GM21360 (cell line): ENCODE measurements around the gene MGAM2.

Experiments
- ATAC-seq: cut with Tn5 transposase; IDR thresholded peaks from one replicate; pipeline ENCODE4 v1.9.1; 2021; ENCODE audit warnings: mild to moderate bottlenecking, moderate library complexity; ENCODE audit not compliant: unreplicated experiment

Gene MGAM2

DNA sequence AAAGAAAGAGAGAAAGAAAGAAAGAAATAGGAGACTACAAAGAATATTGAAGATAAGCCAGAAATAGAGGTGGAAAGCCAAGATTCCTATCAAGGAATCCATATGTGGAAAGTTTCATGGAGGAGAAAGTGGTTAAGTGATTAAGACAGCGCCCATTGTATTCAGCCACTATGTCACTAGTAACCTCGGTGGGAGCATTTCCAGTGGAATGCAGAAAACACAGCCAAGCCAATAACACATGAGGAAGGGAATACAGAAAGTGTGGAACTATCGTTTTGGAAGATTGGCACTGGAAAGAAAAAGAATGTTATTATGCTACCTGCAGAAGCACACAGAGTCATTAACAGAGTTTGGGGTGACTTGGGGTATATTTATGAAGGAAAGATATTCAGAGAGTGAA, 2.7 kb downstream of the MGAM2 start:
- no peak for ATAC-seq

GRCh38 chr7:142120524-142120923, 9.0 kb downstream of the MGAM2 start:
- ATAC-seq = no peak

DNA sequence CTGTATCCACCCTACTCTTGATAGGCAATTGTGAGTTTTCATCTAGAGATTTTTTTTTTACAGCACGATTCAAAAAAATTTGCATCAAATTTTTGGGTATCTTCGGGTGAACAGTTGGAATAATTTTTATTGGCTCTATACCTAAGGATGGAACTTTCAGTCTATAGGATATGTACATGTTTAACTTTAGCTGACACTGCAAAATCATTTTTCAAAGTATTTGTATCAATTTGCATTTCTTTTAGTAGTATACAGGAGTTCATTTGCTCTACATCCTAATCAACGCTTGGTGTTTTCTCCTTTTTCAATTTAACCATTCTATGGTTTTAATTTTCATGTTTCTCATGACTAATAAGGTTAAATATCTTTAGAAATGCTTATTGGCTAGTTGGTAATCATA, 11.7 kb downstream of the MGAM2 start:
- no peak for ATAC-seq

DNA sequence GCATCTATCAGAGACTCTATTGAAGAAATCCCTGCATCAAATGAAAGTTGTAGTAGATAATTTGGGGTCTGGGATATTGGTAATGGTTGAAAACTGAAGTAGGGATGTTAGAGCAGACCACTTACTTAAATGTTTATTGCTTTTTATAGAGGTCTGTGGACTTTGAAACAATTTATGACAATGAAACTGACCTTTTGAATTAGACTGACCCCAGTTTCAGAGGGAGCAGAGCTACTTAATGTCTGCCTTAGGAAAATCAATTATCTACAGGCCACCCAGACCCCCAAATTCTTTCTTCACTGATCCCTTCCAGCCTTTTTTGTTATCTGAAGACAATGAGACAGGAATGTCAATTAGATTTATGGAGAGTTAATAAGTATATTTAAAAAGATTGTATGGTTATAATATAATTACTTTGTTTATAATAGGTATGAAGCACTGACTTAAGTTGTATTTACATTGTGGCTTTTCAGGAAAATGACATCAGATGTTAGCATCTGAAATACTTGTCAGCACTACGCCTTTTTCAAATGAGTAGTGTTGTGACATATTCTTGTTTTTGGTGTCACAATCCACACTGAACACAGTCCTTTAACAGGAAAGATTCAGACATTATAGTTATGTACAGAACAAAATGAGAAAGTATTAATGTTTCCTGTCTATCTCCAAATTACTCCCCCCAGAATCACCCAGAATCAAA, 13.9 kb downstream of the MGAM2 start:
- no peak for ATAC-seq

DNA sequence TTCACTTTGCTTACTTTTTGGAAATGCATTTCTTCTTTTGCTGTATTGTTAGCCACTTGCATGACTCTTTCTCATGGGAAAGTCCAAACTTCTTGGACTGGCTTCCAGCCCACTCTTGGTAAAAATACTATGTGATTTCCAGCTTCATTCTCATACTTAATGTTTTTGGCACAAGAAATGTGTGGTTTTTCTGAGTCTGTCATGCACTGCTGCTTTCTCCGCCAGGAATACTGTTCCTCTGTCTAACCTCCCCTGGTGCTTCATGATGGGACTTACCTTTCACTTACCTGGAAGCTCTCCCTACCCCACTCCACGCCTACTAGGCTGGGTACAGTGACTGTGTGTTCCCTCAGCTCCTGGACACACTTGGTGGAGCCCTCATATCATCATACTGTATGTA, 18.7 kb downstream of the MGAM2 start:
- ATAC-seq = no peak

DNA sequence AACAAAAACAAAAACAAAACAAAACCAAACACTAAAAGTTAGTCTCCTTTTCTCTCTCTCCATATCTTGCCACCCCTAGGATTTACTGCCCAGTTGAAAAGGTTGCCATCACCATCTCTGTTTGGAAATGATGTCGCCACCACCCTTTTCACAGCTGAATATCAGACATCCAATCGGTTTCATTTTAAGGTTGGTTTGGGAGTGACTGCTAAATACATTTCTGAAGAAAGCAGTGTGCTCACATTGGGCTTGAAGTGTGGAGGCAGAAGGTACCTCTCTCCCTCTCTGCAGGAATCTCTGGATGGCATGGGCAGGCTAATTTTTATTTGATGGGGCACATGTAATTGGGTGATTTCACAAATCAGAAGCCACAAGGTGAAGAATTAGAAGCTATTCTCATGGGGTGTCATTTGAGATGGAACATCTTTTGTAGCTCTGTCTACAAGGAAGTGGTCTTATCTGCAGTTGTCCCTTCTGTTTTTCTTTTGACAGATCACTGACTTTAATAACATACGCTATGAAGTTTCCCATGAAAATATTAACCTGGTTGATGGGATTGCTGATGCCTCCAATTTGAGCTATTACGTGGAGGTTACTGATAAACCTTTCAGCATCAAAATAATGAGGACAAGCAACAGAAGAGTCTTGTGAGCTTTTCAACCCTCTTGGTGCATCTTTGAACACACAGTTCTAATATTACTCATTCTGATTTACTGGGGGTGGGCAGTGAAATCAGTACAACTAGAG, 20.1 kb downstream of the MGAM2 start:
- no peak for ATAC-seq

- no peak for ATAC-seq
Measured at GRCh38 chr7:142133731-142134148, 22.2 kb downstream of the MGAM2 start.

GRCh38 chr7:142134909-142135308, 23.4 kb downstream of the MGAM2 start:
- ATAC-seq = no peak

DNA sequence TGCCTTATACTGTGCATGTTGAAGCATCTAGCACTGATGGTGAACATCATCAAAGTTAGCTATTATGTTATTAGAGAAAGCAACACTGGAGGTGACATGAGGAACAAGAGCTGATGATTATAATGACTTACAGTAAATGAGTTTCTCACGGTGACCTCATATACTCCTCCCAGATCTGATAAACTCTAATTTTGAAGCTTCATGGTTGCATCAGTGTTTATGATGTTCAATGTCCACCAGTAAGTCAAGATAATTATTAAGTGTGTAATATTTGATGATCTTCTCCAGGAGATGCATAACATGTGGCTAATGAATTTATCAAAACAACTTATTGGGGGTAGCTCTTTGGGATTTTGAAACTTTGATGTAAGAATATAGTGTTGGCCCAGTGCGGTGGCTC, 27.5 kb downstream of the MGAM2 start:
- ATAC-seq = no peak

- ATAC-seq = no peak
Measured at GRCh38 chr7:142139597-142140400, 28.3 kb downstream of the MGAM2 start.

- no peak for ATAC-seq
Measured at GRCh38 chr7:142140401-142140959, 29.0 kb downstream of the MGAM2 start.

GRCh38 chr7:142142702-142143101, 31.2 kb downstream of the MGAM2 start:
- ATAC-seq = no peak

GRCh38 chr7:142146124-142146523, 34.6 kb downstream of the MGAM2 start:
- ATAC-seq = no peak

GRCh38 chr7:142150356-142150755, 38.8 kb downstream of the MGAM2 start:
- ATAC-seq = no peak

DNA sequence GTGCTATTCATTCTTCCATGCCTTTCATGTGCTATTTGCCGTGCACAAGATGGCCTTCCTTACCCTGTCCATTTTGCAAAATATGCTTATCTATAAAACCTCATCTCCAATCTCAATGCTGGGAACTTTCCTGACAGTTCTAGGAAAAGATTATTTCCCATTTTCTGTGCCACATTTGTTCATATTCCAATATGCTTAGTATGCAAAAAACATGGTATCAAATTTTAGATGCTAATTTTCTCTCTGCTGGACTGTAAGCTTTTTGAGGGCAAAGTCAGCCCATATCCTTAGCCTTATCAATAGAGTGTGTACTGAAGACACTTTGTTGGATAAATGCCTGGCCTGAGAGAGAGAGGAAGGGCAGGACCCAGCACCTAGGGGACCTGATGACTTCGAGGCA, 39.4 kb downstream of the MGAM2 start:
- no peak for ATAC-seq

DNA sequence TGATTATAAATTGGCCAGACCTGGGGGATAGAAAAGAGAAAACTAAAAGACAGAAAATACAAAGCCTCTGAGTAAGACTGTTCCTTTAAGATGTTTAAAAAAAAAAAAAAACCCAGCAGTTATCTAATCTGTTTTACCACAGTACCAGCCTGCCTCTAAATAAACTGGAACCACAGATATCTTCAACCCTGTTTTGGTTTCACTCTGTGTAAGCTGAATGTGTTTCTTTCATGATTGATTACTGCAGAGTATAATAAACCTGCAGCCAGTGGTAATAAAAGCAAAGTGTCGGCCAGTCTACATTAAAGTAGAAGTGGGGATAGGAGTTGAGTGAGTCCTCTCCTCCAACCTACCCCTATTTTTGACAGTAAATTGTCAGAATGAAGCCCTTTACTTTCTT, 40.6 kb downstream of the MGAM2 start:
- ATAC-seq = peak; percentile 50

- no peak for ATAC-seq
Measured at GRCh38 chr7:142153400-142153799, 41.9 kb downstream of the MGAM2 start.

DNA sequence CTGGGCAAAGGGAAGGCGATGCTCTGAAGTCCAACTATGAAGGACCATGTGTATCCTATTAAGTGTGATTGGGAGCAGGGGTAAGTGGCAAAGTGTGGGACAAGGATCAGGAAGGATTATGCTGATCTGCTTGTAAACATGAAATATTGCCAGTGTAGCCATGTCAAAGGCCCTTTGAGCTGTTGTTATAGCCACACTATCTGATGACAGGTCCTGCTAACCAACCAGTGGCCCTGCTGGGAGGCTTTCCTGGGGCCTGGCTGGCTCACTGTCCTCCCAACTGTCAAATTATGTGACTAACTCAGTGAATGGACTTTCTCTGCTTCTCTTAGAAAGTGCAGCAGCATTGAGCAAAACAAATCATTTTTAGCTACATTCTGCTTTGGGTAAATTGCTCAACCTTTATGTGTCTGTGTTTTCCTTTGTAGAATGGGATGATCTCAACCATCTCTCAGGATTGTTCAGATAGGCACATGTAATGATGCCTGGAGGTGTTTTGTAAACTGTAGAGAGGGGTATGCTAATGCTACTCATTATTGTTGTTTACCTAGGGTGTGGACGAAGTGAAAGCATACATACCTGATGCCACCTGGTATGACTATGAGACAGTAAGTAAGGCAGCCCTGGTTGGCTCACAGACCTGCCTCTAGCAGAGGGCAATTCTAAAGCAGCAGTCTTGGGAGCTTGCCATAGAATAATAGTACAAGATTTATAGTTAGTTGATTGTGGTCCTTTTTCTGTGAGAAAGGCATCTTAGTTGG, 47.4 kb downstream of the MGAM2 start:
- no peak for ATAC-seq

GRCh38 chr7:142161921-142162320, 50.4 kb downstream of the MGAM2 start:
- no peak for ATAC-seq

DNA sequence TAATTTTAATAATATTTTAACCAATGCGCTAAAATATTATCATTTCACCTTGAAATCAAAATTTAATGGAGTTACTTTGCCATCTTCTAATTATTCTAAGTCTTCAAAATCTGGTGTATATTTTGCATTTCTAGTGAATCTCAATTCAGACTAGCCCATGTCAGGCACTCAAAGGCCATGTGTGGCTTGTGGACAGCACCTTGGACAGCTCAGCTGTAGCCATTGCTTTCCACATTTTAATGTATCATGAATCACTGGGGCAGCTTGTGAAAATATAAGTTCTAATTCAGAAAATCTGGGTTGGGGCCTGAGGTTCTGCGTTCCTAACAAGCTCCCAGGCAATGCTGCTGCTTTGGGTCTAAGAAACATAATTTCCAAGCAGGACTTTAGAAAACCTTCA, 57.2 kb downstream of the MGAM2 start:
- ATAC-seq = no peak

DNA sequence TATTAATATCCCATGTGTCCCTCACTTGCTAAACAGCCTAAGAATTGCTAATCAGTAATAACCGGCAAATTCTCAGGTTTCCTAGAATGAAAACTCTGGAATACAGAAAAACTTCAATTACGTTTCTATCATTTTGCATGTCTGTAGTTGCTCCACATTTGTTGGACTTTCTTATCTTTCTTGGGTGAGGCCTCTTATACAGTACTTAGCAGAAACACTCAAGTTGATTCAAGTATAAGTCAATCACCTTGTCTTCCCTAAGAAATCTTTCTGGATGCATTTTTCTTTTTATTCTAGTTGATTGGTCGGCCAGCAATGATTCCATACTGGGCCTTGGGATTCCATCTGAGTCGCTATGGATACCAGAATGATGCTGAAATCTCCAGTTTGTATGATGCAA, 61.4 kb downstream of the MGAM2 start:
- no peak for ATAC-seq
